Ishikawa (cell line): Measurements from ENCODE around the gene ILK.

Experiments used
- NFIC ChIP-seq: IDR thresholded peaks from 2 replicates; pipeline ENCODE4 v1.6.1; 2012
- YY1 ChIP-seq: IDR thresholded peaks from 2 replicates; pipeline ENCODE4 v1.6.1; 2012; ENCODE audit warnings: low read depth

DNA sequence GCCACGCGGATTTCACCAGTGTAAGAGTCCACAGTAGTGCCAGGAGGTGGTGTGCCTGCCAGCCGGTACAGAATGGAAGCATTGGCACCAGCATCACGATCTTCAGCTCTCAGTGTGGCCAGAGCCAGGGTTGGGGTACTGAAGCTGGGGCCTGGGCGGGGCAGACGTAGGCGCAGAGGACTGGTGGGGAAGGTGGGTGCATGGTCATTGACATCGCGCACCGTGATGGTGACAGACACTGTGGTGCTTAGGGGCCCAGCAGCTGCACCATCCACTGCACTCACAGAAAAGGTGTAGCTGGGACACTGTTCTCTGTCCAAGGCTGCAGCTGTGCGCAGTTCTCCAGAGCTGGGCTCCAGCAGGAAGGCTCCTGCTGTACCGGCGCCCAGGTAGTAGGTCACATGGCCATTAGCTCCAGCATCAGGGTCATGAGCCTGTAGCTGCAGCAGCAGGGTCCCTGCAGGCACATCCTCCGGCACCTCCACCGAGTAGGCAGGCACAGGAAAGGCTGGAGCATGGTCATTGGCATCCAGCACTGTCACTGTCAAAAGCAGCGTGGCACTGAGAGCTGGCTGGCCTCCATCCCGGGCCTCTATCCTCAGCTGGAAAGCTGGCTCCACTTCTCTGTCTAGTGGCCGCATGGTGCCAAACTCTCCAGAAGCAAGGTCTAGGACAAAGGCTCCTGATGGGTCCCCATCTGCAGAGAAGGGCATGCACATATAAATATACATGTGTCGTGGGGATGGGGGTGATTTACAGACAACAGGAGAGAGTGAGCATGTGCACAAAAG is 23.6 kb downstream of the ILK start:
- TF ChIP-seq NFIC (no peak), YY1 (no peak)
